ENCODE results near the gene SMAD3.

- TF ChIP-seq POLR2A (IDR thresholded peaks at IDR 0.05; ENCODE audit: low read depth, low read length): no peak
- TF ChIP-seq CTCF (conservative IDR thresholded peaks at IDR 0.05; ENCODE audit: low read depth, low read length): no peak
- TF ChIP-seq RAD21 (IDR thresholded peaks at IDR 0.05; ENCODE audit: low read length): no peak
- TF ChIP-seq RFX5 (IDR thresholded peaks at IDR 0.05; ENCODE audit: low read depth, low read length): no peak
- no peak for TF ChIP-seq NFE2L2 (IDR thresholded peaks at IDR 0.05; ENCODE audit: low read depth, low read length)
- no peak for TF ChIP-seq USF2 (IDR thresholded peaks at IDR 0.05; ENCODE audit: low read depth, low read length)
- TF ChIP-seq BHLHE40 (IDR thresholded peaks at IDR 0.05; ENCODE audit: low read depth, low read length): no peak
- TF ChIP-seq RCOR1 (IDR thresholded peaks at IDR 0.05; ENCODE audit: insufficient replicate concordance, low read length): no peak
- no peak for TF ChIP-seq MAFK (IDR thresholded peaks at IDR 0.05; ENCODE audit: low read depth, low read length)
Observed at GRCh38 chr15:67137319-67137718, 71.9 kb downstream of the SMAD3 start.
